Inferior parietal cortex (tissue), 1 donor: Measurements from ENCODE around the gene BMPR1B.
"Not testable (repeated sequence)": the region's sequence is repeated elsewhere in the genome, so short reads cannot be mapped to it uniquely, and the experiment has no call there.

Experiments
- DNase-seq: peaks from one replicate; pipeline ENCODE4 v3.0.0-alpha.2; 2016; ENCODE audit errors: extremely low spot score

BMPR1B gene

DNA sequence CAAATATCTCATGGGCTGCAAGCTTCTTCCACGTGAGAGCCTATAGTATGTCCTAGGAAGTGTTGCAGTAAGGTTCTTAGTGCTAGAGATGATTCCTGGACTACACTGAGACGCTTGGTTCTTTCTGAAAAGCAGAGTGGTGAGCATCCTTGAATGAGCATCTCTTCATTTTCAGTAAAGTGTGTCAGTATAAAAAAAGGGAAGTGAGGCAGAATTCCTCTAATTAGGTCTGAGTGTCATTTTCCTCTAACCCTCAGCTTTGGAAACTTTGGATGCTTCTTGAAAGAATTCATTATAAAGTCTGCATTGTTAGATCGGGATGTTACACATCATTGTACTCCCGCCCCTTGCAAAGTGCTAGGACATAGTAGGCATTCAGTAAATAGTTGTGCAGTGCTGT, 5.2 kb downstream of the BMPR1B start:
- DNase-seq: no peak

GRCh38 chr4:94763500-94763899, 5.7 kb downstream of the BMPR1B start:
- no peak for DNase-seq

DNA sequence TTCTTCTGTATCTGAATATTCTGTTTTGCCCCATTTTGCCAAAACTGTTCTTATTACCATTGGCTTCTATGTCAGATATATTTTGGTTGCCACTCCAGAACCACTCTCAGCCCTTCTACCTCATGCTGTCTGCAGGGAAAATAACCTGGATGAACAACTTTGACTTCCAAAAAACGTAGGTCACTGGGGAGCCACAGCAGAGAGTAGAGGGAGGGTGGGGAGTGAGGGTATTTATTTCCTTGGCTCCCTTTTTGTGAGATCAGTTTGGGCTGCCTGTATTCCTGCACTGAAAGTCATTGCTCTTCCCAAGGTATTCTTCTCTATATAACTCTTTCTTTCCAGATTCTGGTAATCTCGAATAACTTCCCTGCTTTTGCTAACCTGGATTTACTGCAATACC, 6.3 kb downstream of the BMPR1B start:
- no peak for DNase-seq

- DNase-seq: no peak
Measured at GRCh38 chr4:94765174-94765573, 7.4 kb downstream of the BMPR1B start.

DNA sequence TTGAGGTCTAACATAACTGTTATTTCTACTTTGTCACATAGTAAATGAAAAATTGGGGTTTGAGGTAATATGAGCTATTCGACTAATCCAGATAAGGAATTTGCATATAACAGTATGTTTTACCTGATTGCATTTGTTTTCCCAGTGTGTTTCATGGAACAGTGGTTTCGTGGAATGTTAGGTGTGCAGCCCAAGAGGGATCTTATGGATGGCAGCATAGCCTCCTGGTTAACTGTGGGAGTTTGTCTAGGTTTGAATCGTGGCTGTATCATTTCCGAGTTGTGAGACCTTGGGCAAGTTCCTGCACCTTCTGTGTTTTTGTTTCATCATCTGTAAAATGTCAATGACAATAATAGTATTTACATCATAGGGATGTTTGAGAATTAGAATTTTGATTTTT, 7.9 kb downstream of the BMPR1B start:
- DNase-seq: no peak

DNA sequence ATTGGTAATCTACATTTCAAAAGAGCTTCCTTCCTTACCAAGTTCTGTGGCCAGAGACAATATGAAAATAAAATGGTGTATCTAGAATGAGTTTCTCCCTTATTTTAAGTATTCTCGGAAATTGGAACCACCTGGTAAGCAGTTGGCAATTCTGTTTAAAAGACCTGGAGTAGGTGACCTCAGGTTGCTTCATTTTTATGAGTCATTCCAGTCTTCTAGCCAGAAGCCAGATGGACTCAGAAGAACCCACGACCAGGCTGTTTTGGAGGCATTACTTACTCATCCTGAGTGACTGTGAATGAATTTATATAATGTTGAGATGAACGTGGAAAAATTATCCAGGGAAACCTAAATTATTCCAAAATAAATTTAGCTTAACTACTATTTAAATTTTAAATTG, 9.1 kb downstream of the BMPR1B start:
- no peak for DNase-seq

DNA sequence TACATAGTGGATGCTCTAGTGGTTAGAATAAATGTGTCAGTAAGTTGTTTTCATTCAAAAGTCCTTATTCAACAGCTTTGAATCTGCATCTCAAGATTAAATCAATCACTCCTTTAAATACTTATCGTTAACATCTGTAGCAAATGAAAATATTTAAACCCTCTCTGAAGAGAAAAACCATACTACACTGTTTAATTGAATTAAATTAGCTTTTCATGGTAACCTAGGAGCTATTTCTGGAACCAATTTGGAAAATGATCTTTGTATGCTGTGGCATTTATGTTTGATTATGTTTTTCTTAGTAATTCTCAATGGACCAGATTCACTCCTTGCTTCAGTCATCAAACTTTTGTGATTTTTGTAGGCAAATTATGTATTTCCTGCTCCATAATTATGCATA, 9.7 kb downstream of the BMPR1B start:
- DNase-seq: no peak

GRCh38 chr4:94782707-94783106, 25.0 kb downstream of the BMPR1B start:
- DNase-seq: no peak

GRCh38 chr4:94791701-94792100, 33.9 kb downstream of the BMPR1B start:
- no peak for DNase-seq

GRCh38 chr4:94798808-94799207, 41.1 kb downstream of the BMPR1B start:
- DNase-seq: no peak

GRCh38 chr4:94801016-94801415, 43.3 kb downstream of the BMPR1B start:
- no peak for DNase-seq

DNA sequence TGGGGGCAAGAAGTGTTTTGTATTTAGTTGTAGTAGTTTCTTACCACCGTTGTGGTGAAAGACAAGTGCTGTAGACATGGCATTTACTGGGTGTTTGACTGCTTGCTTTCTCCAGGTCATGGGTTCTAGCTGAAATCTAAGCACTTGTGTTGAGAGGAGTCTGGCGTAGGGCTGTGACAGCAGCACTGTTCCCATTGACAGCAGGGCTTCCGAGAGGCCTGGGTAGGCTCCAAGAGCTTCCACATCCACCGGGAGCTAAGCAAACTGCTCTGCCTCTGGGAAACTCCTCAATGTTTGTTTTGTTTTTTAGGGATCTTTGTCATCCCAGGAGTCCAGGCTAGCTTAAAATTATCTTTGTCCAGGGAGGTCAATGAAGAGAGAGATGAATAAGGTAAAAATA, 44.3 kb downstream of the BMPR1B start:
- DNase-seq: no peak

DNA sequence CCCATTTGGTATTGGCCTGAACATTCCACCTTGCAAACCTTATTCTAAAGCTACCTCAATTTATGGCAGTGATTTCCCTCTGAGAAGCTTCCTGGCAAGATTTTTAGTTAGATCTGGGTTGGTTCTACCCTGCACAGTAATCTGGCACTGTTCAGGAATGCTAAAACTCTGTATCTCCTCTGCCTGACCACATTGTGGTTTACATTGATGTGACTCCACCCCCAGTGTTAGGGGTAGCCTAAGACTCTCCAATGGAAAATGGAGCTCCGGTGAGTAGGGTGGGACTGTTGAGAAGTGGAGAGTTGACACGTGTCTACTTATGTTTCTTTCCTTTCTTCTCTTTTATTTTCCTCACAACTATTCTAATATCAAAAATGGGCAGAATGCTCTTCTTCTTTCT, 45.4 kb downstream of the BMPR1B start:
- DNase-seq: no peak

GRCh38 chr4:94804650-94805049, 46.9 kb downstream of the BMPR1B start:
- DNase-seq: no peak

GRCh38 chr4:94806376-94806775, 48.6 kb downstream of the BMPR1B start:
- DNase-seq: no peak

DNA sequence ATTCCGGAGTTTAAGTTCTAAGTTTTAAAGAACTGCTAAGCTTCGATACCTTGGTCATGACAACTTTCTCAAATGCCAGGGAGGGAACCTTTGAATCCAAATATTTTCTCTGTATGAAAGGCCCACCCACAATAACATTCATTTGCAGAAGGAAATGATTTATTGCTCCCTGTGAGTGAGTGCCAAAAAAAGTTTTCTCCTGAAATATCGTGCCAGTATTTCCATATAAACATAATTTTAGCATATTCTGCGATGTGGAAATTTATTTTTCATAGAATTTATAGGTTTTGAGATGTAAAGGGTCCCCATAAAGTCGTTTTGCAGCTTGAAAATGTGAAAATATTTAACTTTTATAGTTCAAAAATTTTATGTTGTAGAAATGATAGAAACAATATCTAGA, 53.9 kb downstream of the BMPR1B start:
- DNase-seq: no peak

GRCh38 chr4:94813221-94813620, 55.5 kb downstream of the BMPR1B start:
- DNase-seq: no peak

DNA sequence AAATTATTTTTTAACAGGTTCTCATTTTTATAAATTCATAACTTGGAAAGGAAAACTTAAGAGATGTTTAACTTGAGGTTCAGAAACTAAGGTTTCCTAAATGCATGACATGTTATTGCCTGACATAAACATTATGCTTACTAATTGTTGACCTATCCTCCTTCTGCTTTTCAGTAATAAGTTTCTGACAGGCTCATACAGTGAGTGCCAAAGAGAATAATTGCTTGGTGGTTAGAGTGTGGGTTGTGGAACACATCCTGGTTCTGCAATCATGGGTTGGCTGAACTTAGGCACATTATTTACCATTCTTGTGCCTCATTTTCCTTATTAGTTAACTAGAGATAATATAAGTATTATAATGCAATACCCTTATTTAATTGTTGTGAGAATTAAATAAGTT, 56.5 kb downstream of the BMPR1B start:
- DNase-seq: no peak

DNA sequence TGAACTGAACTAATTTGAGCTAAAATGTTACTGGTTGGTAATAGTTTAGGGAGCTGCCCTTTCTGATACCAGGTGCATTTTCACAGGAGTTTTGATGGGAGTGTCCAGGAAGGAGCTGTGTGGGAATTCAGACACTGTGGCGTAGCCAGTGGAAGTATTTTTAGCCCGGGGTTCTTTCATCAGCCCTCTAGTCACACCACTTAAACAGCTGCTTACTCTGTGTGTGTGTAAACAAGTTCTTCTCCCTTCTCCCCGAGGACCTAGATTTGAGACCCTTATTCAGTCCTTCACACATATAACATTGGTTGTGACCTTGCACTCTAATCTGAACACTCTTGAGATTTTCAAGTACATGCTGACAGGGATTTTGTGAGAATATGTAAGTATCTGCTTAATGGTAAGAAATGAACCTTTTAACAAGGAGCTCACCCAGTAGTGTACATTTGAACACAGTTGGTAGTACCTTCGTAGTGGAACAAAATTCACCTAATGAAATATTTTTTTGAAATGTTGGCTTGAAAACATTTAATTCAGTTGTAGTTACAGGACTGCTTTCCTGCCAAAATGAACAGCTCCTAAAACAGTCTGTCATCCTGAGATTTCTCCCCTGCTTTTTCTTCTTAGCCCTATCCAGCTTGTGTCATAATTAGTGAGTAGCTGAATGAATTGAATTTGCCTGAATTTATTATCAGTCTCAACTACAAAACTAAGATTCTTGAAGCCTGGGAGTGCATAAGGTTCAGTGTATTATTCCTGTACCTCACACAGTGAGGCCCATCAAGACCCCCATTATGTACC, 61.8 kb downstream of the BMPR1B start:
- no peak for DNase-seq

DNA sequence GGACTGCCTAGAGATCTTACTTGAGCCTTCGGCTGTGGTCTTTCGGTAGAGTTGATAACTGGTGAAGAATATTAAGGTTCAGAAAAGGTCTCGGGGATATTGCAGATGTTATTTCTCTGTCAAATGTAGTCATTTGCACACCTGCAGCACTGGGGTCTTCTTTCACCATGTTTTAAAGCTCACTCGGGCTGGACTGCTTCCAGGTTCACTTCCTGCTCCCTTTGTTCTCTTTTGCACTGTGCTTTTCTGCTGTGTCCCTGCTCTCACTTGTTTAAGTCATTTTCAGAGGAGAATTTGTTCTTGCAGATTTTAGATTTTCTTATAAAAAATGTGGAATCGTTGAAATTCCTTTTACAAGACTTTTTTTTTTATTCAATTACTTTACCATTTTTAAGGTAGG, 68.5 kb downstream of the BMPR1B start:
- DNase-seq: no peak

- DNase-seq: no peak
Measured at GRCh38 chr4:94827481-94828110, 69.8 kb downstream of the BMPR1B start.

DNA sequence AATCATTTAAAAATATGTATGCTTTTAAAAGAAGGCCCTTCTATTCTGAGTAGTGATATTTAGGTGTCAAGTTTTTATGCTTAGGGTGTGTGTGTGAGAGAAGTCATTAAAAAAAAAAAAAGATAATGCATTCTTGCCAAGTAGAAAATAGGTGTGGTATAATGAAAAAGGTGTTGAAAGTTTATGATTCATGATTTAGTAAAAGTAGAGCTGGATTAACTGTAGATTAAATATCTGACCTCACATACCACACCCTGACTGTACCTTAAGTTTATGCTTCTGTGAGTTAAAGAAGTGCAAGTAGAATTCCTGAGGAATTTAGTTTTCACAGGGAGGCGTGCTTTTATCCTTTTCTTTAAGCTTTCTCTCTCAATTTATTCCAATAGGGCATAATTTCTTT, 71.1 kb downstream of the BMPR1B start:
- no peak for DNase-seq

DNA sequence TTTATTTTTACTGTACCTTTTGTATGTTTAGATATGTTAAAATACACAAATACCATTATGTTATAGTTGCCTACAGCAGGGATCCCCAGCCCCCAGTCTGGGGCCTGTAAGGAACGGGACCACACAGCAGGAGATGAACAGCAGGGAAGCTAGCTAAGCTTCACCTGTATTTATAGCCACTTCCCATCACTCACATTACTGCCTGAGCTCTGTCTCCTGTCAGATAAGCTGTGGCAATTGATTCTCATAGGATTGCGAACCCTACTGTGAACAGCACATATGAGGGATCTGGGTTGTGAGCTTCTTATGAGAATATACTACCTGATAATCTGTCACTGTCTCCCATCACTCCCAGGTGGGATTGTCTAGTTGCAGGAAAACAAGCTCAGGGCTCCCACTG, 73.9 kb downstream of the BMPR1B start:
- DNase-seq: no peak

DNA sequence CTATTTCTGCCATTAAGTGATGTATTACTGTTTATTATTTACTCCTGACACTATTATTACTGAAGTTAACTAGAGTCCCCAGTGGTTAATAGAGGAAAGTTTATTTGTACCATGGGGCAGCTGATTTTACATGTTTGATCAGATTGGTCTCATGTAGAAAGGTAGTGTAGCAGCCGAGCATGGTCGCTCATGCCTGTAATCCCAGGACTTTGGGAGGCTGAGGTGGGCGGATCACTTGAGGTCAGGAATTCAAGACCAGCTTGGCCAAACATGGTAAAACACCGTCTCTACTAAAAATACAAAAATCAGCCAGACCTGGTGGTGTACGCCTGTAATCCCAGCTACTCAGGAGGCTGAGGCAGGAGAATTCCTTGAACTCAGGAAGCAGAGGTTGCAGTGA, 74.6 kb downstream of the BMPR1B start:
- not testable (repeated sequence) for DNase-seq
